G401.6 (cell line): ENCODE measurements around the gene TMOD1.

ENCODE experiments used
- FAIRE-seq: peaks from 2 replicates; lab custom pipeline; 2012; peaks lifted over from hg19 to GRCh38; lab: Jason Lieb, UNC

TMOD1 gene

DNA sequence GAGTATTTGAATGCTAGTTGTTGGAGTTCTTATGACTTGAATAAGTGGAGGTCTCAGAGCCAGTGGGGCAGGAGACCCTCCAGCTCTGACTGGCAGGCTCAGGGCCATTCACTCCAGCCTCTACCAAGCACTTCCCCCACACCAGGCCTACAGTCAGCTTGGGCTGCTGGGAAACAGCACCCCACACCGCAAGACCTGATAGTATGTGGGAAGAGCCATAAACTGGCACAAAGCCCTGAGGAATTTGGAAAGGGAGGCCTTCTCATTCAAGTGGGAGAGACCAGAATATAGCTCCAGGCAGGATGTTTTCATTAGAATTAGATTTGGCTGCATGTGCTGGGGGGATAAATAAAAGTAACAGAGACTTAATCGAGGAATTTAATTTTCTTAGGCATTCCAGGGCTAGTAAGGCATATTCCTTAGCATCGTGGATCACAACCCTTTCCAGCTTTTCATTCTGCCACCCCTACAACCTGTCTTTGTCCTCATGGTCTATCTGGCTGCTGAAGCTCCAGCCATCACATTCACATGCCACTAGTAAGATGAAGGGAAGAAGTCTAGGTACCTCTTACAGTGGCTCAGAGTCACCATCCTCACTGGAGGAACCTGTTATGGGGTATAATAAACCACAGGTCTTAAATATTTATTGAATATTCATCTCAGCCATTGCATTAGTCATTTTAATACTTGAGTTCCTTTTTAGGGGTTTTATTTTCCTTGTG lies 47.5 kb downstream of the TMOD1 start:
- no peak for FAIRE-seq

DNA sequence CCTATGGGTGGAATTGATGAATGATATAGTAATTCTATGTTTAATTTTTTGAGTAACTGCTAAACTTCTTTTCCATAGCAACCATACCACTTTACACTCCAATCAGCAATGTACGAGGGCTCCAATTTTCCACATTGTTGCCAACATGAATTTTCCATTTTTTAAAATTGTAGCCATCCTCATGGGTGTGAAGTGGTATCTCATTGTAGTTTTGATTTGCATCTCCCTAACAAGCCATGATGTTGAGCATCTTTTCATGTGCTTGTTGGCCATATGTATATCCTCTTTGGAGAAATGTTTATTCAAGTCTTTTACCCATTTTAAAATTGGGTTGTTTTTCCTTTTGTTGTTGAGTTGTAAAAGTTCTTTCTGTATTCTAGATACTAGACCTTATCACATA lies 48.9 kb downstream of the TMOD1 start:
- FAIRE-seq = no peak

DNA sequence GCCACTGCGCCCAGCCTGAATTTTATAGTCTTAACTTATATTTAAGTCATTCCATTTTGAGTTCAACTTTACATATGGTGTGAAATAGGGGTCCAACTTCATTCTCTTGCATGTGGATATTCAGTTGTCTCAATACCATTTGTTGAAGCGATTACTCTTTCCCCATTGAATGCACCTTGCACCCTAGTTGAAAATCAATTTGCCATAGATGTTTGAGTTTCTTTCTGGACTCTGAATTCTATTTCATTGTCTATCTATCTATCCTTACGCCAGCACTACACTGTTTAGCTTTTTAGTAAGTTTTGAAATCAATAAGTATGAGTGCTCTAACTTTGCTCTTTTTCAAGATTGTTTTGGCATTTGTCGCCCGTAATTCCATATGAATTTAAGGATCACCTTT lies 49.8 kb downstream of the TMOD1 start:
- no peak for FAIRE-seq

DNA sequence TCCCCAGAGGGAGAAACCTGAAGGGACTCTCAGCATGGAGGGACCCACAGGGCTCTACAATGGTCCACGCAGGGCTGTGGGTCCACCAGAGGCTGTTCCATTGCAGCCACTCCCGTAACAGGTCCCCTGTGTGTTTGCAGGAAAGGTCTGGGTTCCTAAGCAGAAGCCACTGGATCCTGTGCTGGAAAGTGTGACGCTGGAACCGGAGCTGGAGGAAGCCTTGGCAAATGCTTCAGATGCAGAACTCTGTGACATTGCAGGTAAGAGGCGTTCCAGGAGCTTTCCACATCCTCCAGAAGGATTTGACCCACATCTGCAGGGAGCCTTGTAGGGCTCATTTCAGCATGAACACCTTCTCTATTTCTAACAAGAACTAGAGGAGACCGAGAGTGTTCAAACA lies 51.7 kb downstream of the TMOD1 start:
- no peak for FAIRE-seq

DNA sequence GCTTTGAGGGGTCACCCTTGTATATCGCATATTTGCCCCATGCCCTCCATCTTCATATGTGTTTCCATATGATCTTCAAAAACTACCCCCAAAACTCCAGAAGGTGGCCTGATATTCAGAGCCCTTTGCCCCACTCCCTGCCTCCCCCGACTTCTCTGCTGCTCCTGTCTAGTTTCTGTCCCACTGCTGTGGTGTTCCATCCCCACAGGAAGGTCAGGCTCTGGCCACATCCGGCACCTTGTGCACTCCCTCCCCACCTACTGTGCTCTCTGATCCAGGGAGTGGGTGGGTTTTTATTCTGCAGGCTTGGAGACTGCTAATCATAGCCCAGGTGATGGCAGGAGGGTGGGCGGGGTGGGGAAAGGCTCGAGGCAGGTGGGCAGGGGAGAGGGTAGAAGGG lies 52.4 kb downstream of the TMOD1 start:
- no peak for FAIRE-seq

DNA sequence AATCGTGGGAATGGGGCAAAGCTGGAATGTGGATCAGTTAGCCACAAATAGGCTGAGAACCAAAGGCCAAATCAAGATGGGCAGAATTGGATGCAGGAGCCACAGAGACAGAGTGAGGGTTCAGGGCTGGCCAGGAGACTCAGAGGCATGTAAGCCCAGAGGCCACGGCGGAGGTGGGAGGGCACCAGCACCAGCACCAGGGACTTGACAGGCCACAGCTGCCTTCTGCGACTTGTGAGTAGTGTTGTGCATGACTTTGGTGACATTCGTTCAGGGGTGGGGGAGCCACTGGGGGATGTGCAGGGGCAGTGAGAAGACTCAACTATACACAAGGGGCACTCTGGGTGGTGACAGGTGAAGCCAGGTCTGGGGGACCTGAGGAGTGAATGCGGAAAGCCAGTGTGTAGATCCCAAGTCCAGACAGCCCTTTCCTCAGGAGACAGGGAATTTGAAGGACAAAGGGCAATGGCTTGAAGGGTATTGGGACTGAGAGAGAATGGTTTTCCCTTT lies 53.2 kb downstream of the TMOD1 start:
- FAIRE-seq = no peak

DNA sequence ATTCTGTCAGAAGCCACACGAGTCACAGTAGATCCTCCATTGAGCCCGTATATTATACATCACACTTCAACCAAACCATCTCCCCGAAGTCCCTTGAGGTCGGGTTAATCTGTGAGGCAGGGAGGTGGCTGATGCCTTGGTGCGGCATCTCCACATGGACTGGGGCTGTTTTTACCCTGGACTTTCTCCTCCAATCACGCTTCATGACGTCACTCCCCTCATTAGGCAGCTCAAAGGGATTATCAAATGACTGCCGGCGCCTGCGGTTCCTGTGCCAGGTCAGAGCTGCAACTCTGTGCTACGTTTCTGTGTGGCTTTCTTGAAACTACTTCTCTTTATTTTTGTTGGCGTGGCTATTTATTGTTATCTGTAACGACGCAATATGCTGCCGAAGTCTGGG lies 53.7 kb downstream of the TMOD1 start:
- FAIRE-seq = no peak

DNA sequence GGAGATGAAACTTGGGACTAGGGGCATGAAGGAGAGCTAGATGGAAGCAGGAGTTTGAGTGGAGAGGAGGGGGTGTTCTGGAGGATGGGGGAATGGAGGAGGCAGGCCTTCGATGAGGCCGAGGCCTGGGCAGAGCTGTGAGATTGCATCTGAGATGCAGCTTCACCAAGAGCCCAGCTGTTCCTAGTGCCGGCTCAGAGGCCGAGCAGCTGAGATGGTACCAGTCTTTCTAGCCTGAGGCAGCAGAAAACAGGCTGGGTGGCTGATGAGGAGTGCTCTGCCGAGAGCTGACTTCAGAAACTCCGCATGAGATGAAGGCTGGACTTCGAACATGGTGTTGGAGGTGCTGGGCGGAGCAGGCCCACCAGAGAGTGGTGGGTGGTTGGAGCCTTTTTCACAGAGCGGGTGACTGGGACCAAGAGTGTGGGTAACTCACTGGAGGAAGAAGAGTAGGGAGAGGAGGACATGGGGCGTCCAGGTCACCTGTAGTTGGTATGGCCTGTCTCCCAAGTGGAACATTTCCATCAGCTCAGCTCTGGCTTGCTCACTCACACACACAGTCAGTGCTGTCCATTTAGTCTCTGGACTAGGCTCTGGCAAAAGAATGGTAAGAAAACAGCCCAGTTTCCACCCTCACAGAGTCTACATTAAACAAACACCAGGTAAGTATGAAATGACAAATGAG lies 54.7 kb downstream of the TMOD1 start:
- FAIRE-seq = no peak

DNA sequence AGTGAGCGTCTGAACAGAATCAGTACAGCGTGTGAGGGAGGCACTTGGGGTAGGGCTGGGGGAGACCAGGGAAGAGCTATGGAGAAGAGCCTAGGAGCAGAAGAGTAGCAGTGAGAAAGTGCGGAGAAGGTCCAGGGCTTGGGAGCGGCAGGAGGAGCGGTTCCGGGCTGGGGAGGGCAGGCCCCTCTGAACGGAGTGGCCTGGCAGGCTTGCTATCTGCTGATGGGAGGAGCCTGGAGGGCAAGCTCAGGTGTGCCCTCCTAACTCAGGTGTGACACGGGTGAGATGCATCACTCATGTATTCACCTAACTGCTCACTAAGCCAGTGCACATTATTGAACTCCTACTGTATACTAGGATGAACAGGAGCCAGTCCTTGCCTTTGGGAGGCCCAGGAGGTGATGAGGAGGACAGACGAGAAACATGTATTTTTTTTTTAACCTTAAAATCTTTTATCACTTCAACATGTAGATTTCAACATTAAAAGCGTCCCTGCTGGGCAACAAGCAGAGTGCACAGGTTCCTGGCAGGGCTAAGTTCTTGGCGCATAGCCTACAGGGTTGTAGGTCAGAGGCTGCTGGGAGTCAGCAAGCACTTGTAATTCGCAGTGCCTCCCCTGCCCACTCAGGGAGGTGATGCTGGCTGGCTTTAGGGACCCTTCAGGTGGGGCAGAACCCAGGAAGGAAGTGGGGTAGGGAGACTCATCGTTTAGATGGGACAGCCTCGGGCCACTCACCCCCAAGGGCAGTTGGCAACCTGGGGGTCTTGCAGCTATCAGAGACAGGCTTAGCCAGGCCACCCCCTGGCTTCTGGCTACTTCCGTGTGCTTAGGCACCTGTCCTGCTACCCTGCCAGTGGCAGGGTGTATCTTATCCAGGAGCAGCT lies 55.5 kb downstream of the TMOD1 start:
- FAIRE-seq = no peak

DNA sequence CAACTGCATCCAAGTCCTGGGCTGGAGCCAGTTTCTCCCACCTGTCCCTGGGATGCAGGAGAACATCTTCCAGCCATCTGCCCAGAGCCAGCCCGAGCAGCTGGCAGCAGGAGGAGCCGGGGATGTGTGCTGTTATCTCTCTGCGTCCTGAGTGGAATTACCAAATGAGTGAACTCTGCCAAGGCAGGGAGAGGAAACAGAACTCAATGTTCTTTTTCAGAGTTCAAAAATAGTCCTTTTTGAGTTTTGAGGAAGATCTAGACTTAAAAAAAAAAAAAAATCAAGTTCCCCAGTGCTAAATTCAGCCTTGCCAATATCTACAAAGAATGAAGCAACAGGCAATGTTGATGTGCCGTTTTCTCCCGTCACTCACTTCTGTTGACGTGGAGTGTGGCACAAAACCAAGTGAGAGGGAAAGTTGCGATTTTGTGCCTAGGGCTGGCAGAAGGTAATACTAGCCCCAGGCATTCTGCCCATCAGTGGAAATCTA lies 56.2 kb downstream of the TMOD1 start:
- FAIRE-seq = no peak

DNA sequence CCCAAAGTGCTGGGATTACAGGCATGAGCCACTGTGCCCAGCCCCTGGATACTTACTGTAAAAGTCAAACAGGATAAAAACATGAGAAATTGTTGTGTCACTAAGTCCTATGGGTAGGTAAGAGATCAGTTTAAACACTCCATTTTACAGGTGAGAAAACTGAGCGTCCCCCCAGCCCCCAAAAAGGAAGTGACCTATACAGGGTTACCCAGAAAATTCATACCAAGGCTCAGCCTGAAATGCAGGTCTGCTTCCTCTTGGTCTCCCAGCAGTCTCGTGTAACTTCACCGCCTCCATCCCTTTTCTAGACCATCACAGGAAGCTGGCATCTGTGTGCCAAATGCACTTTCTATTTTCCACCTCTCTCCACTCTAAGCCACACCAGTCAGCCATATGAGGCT lies 57.2 kb downstream of the TMOD1 start:
- FAIRE-seq = no peak

DNA sequence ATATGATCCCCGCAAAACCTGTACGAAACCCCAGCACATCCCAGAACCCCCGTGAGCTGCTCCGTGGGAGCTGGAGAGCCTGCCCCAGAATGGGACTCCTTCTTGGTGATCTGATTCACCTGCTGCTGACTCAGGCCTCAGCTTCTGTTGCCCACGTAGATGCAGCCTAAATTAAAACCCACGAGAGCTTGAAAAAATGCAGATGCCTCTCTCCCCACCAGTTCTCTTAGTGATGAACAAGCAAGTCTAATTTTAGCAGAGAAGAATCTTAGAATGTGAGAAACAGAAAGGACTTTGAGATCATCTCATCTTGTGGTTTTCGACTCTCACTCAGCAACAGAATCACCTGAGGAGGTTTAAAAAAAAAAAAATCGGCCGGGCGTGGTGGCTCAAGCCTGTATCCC lies 57.6 kb downstream of the TMOD1 start:
- no peak for FAIRE-seq

DNA sequence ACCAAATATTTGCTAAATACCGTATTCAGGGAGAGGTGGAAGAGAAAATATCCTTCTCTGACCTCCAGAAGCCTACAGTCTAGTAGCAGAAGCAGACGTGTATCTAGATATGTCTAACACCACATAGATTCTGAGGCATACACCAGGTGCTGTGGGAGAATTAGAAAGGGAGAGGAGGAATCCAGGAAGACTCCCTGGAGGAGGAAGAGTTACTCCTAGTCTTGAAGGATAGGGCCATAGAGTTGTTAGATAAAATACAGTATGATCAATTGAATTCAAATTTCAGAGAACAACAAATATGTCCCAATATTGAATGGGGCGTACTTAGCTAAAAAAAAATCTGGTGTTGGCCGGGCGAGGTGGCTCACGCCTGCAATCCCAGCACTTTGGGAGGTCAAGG lies 58.7 kb downstream of the TMOD1 start:
- no peak for FAIRE-seq

DNA sequence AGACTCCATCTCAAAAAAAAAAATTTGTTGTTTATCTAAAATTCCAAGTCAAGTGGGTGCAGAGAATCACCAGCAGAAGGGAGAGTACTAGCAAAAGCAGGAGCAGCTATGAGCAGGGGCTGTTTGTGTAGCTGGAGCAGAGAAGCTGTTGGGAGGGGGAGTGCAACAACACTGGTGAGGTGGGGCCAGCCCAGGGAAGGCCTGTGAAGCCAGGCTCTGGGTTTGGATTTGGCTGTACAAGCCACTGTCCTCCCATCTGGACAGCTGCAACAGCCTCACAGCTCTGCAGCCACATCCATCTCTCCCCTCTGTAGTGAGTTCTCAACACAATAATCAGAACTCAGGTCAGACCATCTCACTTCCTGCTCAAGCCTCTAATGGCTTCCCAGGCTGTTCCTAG lies 59.4 kb downstream of the TMOD1 start:
- FAIRE-seq = no peak

DNA sequence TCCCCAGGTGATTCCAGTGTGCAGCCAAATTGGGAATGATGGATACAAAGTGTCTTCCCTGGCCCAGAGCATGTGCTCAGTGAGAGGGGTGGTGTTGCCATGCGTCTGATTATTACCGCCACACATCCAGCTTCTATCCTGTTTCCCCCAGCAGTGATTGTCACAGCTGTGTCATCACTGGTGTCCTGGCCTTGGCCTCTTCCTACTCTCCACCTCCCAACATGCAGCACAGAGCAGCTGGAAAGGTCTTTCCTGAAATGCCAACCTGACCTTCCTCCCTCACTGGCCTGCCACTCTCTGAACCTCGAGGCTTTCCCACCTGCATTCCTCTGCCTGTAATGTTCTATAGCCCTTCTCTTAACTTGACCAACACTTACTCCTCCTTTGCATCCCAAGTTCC lies 60.0 kb downstream of the TMOD1 start:
- no peak for FAIRE-seq

DNA sequence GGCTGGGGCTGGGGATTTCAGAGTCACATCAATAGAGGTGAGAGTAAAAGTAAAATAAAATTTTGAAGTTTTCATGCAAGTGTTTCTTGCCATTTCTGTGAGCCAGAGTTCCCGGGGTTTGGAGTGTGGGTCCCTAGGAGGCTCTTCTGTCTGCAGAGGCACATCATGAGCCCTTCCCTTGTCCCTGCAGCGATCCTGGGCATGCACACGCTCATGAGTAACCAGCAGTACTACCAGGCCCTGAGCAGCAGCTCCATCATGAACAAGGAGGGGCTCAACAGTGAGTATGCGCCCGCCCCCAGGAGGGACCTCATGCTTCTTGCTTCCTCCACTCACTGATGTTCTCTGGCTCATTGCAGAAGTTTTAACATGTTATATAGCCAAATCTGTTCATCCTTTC lies 61.1 kb downstream of the TMOD1 start:
- FAIRE-seq = no peak

DNA sequence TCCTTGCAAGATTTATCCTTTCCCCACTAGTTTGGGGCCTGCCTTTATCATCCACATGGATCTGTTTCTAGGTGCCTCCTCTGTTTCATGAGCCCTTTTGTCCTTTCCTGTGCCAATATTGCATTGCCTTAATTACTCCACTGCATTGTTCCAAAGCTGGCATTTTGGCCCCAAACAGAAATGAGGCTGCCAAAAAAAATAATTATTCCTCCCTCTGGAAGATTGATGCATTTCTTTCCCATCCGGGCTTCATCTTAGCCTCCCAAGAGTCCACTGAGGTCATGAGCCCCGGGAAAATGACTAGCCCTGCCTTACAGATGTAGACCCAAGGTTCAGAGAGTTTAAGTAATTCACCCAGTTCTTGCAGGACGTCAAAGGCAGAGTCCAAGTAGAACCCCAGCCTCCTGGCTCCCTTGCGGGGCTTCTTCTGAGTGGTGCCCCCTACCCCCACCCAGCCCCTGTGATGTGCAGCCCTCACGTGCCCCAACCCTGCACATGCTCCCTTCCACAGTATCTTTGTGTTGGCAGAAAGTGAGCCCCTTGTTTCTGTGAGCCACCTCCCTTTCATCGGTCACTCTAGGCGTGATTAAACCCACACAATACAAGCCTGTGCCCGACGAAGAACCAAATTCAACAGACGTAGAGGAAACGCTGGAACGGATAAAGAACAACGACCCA lies 62.1 kb downstream of the TMOD1 start:
- no peak for FAIRE-seq

DNA sequence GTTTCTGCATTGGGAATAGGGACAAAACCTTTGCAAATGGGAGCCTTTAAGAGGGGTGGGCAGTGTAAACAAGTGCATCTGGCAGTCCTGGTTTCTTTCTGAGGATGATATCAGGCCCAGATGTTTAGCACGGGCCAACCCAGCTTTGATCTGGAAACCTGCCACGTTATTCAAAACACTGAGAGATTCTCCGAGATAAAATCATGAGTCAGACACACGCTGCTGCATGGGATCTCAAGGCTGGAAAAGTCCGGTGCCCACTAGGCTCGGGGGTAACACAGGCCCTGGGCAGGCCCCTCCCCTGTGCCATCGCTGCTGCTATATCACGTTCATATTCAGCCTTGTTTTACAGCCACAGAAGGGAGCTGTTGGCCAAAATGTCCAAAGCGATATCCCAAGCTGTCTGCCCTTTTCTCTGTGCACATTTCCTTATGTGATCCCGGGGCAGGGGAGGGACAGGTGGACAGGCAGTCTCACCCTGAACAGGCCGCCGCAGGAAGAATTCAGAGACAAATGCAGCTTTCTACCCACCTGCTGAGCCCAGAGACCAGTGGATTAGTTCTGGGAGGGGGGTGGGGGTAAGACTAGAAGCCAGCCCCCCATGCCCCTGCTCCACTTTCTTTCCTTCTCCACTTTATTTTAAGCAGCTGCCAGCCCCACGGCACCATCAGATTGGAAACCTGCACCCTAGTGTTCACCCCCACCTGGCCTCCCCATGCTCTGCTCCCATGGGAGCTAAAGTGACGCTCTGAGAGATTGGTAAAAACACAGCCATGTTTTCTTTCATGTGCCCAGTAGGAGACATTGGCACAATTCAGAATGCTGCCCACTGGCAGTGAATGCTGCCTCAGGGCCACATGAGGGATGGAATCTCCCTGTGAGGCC lies 63.1 kb downstream of the TMOD1 start:
- FAIRE-seq = no peak

DNA sequence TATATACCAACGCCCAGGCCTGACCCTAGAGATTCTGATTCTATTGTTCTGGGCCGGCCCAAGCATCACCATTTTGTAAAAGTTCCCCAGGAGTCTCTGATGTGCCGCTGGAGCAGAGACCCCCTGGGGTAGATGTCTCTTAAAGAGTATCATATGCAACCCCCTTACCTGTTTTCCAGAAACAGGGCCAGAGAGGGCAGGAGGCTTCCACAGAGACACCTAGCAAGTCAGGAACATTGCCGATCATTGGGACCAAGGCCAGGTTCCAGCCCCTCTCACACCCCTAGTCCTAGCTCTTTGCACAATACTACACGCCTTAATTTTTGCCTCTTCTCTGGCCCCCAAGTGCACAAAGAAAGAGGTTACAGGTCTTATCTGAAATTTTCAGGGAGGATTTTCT lies 63.8 kb downstream of the TMOD1 start:
- FAIRE-seq = no peak

DNA sequence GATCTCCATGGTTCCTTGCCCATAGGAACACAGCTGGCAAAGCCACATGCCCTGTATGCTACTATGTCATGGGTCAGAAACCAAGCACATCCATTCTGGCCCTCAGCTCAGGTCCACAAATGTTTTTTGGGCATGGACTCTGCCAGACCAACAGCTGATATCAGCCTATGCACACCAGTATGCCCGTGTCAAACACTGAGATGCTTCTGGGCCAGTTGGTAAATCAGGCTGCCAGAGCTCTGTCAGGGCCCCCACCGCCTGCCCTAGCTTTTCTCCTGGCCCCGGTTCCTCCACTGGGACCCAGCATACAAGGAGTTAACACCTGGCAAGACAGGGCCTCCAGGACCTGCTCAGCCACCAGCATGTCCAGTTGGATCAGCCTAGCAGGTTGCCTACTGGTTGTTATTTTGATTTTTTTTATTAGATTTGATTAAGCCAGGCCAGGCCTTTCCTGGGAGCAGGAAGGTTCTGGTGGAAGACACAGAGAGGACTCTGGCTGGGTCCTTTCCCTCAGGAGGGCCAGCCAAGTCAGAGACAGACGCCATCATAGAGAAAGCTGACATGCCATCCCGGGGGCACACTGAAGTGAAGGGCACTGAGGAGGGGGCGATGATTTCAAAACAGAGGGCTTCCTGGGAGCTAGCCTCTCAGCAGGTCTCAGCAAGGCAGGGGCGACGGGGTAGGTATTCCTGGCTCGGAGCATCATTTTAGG lies 65.9 kb downstream of the TMOD1 start:
- FAIRE-seq = no peak

DNA sequence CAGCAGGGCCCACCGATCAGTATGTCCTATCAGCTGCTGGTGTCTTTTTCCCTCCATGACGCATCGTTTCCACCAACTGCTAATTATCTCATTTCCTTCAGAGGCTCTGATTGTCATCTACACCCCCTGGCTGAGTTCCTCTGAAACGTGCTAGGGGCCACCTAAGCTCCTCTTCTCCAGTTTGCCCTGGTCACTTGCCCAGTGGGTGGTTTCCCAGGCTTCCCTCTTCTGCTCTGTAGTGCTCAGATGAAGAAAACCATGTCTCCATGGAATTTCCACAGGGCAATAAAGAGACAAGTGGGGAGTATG lies 66.4 kb downstream of the TMOD1 start:
- FAIRE-seq = no peak
